ENCODE measurements around the gene BLTP1. TPM values are rescaled to one million over a fixed set of nuclear protein-coding genes. Genes with fewer than 3 reads are reported as not detected.

BLTP1 gene
- total RNA-seq, 1 experiment from 2014 or later: 48.4 TPM

DNA sequence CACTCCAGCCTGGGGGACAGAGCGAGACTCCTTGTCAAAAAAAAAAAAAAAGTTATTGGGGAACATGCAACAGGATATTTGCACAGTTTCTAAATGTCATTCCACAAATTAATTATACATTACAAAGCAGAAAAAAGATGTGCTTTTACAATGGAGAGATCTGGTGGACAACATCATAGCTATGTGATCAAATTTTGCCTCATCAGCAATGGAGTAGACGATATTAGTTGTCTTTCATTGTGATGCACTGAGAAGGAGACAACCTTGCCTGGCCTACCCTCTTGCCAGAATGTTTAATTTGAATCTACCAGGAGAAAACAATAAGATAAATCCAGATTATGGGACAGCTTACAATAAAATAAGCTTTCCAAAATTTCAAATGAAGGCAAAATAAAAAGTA is 30.5 kb upstream of the BLTP1 start:
- H3K9me2 ChIP-seq (ENCODE audit: insufficient read depth): no peaks in the 10 kb centered on the region; the same call in 1 of the 2 replicates
- no peaks in the 10 kb centered on the region for H3K27me3 ChIP-seq (ENCODE audit: insufficient read depth, low read depth)
- TF ChIP-seq, protein P1, sequence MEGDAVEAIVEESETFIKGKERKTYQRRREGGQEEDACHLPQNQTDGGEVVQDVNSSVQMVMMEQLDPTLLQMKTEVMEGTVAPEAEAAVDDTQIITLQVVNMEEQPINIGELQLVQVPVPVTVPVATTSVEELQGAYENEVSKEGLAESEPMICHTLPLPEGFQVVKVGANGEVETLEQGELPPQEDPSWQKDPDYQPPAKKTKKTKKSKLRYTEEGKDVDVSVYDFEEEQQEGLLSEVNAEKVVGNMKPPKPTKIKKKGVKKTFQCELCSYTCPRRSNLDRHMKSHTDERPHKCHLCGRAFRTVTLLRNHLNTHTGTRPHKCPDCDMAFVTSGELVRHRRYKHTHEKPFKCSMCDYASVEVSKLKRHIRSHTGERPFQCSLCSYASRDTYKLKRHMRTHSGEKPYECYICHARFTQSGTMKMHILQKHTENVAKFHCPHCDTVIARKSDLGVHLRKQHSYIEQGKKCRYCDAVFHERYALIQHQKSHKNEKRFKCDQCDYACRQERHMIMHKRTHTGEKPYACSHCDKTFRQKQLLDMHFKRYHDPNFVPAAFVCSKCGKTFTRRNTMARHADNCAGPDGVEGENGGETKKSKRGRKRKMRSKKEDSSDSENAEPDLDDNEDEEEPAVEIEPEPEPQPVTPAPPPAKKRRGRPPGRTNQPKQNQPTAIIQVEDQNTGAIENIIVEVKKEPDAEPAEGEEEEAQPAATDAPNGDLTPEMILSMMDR (conservative IDR thresholded peaks at IDR 0.05): no peak
- no peak for TF ChIP-seq EZH2 (IDR thresholded peaks at IDR 0.05; ENCODE audit: low read depth)
- DNase-seq: no peak
- H3K4me3 ChIP-seq: no peak overlapping the region
- 0 out of 2 replicates have a peak, but pooled peaks cover 5% of the 10 kb centered on the region for H3K9me3 ChIP-seq (ENCODE audit: insufficient read depth, low read depth)
- intact Hi-C loops (cut with micrococcal nuclease; ENCODE audit: unreplicated experiment): no loop called here
- POLR2A ChIA-PET (ENCODE audit: unreplicated experiment): no interaction called here
- no peaks in the 10 kb centered on the region for H3K4me1 ChIP-seq (replicated peaks; ENCODE audit: insufficient read depth)
- H4K20me1 ChIP-seq (ENCODE audit: insufficient read depth): no peaks in the 10 kb centered on the region
- BruUV-seq (replicated peaks): no TSS peak
- no peak overlapping the region for H2AFZ ChIP-seq
- CTCF ChIA-PET: no interaction called here
- no peak overlapping the region for H3K4me2 ChIP-seq
- no peaks in the 10 kb centered on the region for H3F3A ChIP-seq (ENCODE audit: insufficient read depth, low read depth)
- H3K27ac ChIP-seq: no peak overlapping the region
- no peaks in the 10 kb centered on the region for H3K79me2 ChIP-seq (ENCODE audit: low read depth)
- no peaks in the 10 kb centered on the region for H3K36me3 ChIP-seq (ENCODE audit: low read depth)

GRCh38 chr4:122122083-122122482 is 30.0 kb upstream of the BLTP1 start:
- H4K20me1 ChIP-seq (ENCODE audit: insufficient read depth): no peaks in the 10 kb centered on the region
- no peak overlapping the region for H3K27ac ChIP-seq
- no peak overlapping the region for H3K4me3 ChIP-seq
- no peaks in the 10 kb centered on the region for H3F3A ChIP-seq (ENCODE audit: insufficient read depth, low read depth)
- ChIA-PET CTCF (no interaction called here), POLR2A (ENCODE audit: unreplicated experiment) (no interaction called here)
- no peaks in the 10 kb centered on the region; the same call in 1 of the 2 replicates for H3K9me2 ChIP-seq (ENCODE audit: insufficient read depth)
- H3K79me2 ChIP-seq (ENCODE audit: low read depth): no peaks in the 10 kb centered on the region
- no peak for DNase-seq
- no peaks in the 10 kb centered on the region for H3K4me1 ChIP-seq (replicated peaks; ENCODE audit: insufficient read depth)
- no peak overlapping the region for H3K4me2 ChIP-seq
- no peaks in the 10 kb centered on the region for H3K36me3 ChIP-seq (ENCODE audit: low read depth)
- 0 out of 2 replicates have a peak, but pooled peaks cover 5% of the 10 kb centered on the region for H3K9me3 ChIP-seq (ENCODE audit: insufficient read depth, low read depth)
- no peak overlapping the region for H2AFZ ChIP-seq
- TF ChIP-seq, protein P1 (conservative IDR thresholded peaks at IDR 0.05): no peak
- no peak for TF ChIP-seq EZH2 (IDR thresholded peaks at IDR 0.05; ENCODE audit: low read depth)
- no peaks in the 10 kb centered on the region for H3K27me3 ChIP-seq (ENCODE audit: insufficient read depth, low read depth)
- BruUV-seq (replicated peaks): no TSS peak
- intact Hi-C loops (cut with micrococcal nuclease; ENCODE audit: unreplicated experiment): no loop called here

DNA sequence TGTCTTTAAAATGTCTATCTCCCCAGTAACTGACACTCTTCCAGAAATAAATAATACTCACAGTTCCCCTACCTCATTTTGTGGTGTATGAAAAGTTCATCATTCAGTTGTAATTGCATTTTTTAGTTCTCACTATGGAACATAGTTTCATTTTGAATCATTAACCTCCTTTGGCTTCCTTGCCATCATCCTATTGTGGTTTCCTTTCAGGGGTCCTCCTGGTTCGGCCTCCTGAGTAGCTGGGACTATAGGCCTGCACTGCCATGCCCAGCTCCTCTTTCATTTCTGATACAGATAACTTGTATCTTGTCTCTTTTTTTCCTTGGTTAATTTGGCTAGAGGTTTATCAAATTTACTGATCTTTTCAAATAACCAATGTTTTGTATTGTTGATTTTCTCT is 23.1 kb upstream of the BLTP1 start:
- no peak overlapping the region for H3K4me2 ChIP-seq
- POLR2A ChIA-PET (ENCODE audit: unreplicated experiment): no interaction called here
- intact Hi-C loops (cut with micrococcal nuclease; ENCODE audit: unreplicated experiment): no loop called here
- no peaks in the 10 kb centered on the region for H4K20me1 ChIP-seq (ENCODE audit: insufficient read depth)
- H3K4me3 ChIP-seq: no peak overlapping the region
- H3K36me3 ChIP-seq (ENCODE audit: low read depth): no peaks in the 10 kb centered on the region
- H3K9me3 ChIP-seq (ENCODE audit: insufficient read depth, low read depth): no peaks in the 10 kb centered on the region
- H3K27me3 ChIP-seq (ENCODE audit: insufficient read depth, low read depth): no peaks in the 10 kb centered on the region
- no peak for DNase-seq
- no peaks in the 10 kb centered on the region; the same call in 1 of the 2 replicates for H3K9me2 ChIP-seq (ENCODE audit: insufficient read depth)
- H2AFZ ChIP-seq: no peak overlapping the region
- H3K4me1 ChIP-seq (replicated peaks; ENCODE audit: insufficient read depth): no peaks in the 10 kb centered on the region
- H3K27ac ChIP-seq: no peak overlapping the region
- H3F3A ChIP-seq (ENCODE audit: insufficient read depth, low read depth): no peaks in the 10 kb centered on the region
- no TSS peak for BruUV-seq (replicated peaks)
- no peaks in the 10 kb centered on the region for H3K79me2 ChIP-seq (ENCODE audit: low read depth)
- CTCF ChIA-PET: no interaction called here
- TF ChIP-seq EZH2 (IDR thresholded peaks at IDR 0.05; ENCODE audit: low read depth): no peak
- TF ChIP-seq, protein P1 (conservative IDR thresholded peaks at IDR 0.05): no peak

Measured in PC-9 (cell line).